Measurements from ENCODE around the gene GUK1.
"Not testable (repeated sequence)": the region's sequence is repeated elsewhere in the genome, so short reads cannot be mapped to it uniquely, and the experiment has no call there.

Gene GUK1

DNA sequence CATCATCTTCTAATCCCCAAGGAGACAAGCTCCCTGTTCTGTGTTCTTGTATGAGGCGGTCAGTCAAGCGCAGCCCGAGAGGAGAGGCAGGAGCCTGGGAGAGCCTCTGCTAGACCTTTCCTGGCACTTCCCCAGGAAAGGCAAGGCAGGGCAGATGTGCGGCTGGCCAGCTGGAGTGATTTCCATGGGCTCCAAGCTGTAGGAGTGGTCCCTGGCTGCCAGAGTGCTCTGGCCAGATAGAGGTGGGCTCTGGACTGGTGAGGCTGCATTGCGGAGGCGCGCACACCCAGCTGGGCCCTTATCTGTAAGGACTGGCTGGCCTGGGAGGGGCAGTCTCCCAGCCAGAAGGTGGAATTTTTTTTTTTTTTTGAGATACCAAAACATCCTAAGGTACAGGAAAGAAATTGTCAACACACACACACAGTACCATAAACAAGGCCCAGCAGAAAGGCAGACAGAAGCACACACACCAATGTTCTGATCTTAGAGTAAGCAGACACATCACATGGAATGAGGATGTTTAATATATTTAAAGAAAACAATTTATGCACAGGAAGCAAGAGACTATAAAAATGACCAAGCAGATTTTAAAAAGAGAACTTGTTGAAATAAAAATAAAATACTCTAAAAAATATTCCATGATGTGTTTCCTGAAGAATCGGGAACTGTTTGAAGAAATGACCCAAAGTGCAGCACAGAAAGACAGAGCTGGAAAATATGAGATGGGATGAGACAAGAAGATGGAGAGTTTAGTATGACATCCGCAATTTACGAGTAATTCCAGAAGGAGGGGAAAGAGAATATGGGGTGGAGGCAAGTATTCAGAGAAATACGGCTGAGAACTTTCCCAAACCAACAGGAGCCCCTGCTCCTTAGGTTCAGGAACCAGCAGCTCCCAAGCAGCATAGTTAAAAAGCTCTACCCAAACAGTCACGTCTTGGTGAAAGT lies 38.9 kb downstream of the GUK1 start:
- no peak for DNase-seq

DNA sequence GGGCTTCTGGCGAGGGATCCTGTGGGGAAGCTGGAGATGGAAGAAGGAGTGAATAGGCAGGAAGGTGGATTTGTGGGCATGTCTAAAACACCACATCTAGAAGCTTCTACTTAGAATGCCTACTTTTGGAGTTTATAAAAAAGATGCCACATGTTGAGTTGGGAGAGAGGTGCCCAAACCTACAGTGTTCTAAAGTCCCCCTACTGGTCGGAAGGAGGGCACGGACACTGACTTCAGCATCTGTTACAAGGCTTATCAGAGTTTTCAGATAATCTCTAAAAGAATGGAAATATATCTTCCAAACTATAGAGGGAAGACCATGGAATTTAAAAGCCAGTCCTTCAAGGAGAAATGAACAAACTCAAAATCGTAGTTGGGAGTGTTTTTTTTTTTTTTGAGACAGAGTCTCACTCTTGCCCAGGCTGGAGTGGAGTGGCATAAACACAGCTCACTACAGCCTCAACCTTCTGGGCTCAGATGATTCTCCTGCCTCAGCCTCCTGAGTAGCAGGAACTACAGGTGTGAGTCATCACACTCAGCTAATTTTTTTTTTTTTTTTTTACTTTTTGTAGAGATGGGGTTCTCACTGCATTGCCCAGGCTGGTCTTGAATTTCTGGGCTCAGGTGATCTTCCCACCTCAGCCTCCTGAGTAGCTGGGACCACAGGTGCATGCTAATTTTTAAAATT lies 40.3 kb downstream of the GUK1 start:
- no peak for DNase-seq

DNA sequence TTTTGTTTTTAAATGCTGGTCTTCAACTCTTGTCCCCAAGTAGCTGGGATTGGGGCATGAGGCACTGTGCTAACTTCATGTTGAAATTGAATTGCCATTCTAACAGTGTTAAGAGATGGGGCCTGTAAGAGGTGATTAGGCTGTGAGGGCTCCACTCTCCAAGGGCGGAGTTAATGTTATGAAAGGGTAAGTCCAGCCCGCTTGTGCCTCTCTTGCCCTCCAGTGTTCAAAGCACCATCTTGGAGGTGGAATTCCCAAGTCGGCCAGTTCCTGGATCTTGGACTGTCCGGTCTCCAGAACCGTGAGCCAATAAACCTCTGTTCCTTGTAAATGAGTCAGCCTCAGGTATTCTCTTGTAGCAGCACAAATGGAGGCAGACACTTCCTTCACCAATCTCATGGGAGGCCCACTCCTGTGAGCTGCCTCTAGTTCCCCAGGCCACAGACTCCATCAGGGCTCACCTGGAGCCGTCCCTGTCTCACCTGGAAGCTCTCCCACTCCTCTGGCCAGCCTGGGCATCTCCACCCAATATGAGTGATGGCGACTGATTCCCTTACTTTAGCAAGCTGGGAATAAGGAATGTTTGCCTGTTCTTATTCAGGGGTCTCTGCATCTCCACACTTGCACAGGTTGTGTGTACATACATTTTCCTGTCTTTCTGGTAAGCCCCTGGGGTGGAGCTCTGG lies 41.0 kb downstream of the GUK1 start:
- no peak for DNase-seq

DNA sequence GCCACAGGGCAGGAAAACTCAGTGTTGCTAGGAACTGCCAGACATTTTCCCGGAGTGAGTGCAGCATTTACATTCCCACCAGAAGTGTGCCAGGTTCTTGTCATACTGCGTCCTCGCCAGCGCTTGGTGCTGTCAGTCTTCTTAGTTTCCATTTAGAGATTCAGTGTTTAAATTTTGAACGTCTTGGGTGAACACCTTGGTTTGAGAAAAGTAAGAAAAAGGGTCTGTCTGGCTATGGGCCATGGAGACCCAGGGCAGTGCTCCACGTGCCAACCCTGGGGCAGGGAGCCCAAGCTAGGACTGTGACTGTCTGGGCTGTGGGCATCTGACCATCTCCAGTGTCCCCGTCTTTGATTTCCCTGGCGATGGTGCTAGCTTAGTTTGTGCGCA lies 41.6 kb downstream of the GUK1 start:
- no peak for DNase-seq

DNA sequence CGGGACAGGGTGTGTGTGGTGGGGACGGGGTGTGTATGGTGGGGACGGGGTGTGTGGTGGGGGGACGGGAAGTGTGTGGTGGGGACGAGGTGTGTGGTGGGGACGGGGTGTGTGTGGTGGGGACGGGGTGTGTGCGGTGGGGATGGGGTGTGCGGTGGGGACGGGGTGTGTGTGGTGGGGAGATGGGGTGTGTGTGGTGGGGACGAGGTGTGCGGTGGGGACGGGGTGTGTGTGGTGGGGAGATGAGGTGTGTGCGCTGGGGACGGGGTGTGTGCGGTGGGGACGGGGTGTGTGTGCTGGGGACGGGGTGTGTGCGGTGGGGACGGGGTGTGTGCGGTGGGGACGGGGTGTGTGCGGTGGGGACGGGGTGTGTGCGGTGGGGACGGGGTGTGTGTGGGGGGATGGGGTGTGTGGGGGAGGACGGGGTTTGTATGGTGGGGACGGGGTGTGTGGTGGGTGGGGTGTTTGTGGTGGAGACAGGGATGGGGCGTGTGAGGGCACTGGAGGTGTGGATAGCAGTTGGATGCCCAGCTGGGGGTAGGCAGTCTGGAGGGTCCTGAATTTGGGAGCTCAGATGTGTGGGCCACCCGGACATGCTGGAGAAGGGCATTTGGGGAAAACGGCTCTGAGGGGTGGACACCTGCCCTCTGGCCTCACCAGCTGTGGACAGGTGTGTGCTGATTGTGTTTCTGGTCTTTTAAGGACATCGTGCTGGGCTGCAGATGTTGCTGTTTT lies 42.4 kb downstream of the GUK1 start:
- no peak for DNase-seq

DNA sequence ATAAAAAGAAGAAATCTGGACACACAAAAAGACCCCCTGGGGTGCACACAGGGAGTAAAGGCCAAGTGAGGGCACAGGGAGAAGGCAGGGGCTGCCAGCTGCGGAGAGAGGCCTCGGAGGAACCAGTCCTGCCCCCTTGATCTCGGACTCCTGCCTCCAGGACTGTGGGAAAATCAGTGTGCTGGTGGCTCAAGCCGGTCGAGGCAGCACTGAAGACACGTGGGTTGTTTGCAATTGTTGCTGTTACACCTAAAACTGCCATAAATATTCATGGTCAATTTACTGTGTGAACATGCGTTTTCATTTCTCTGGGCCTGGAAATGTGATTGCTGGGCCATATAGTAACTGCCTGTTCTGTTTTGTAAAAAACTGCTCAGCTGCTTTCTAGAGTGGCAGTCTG lies 44.1 kb downstream of the GUK1 start:
- DNase-seq, result no peak

DNA sequence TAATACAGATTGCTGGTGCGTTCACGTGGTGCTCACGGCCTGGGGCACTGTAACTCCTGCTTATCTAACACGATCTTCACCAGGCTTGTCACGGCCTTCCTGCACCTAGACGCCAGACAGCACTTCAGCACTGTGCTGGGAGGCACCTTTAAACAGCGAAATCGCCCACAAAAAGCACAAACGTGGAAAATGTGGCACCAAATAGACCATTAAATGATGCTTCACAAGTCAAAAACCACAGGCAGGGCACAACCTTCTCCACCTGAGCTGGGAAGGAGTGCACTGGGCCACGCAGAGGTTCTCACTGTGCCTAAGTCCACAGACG lies 45.5 kb downstream of the GUK1 start:
- DNase-seq, result no peak

DNA sequence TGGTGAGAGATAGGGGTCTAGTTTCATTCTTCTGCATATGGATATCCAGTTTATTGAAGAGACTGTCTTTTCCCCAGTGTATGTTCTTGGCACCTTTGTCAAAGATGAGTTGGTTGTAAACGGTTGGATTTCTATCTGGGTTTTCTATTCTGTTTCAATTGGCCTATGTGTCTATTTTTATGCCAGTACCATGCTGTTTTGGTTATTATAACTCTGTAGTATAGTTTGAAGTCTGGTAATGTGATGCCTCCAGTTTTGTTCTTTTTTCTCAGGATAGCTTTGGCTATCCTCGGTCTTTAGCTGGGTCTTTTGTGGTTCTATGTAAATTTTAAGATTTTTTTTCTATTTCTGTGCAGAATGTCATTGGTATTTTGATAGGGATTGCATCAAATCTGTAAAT lies 48.2 kb downstream of the GUK1 start:
- not testable (repeated sequence) for DNase-seq

DNA sequence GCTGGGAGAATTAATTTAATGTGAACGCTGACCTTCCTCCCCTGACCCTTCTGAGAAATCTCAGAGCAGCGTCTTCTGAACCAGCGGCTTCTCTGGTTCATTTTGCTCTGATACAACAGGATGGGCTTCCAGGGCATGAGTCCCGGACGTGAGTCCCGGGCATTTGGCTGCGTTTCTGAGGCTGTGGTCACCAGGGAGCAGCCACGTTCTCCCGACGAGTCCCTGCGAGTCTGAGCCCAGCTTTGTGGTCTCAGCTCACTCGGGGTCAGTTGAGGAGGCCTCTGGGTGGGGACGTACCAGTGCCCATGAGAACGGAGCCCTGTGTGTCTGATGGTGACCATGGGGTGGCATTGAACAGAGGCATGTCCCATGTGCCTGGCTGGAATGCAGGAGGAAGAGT lies 50.1 kb downstream of the GUK1 start:
- no peak for DNase-seq

DNA sequence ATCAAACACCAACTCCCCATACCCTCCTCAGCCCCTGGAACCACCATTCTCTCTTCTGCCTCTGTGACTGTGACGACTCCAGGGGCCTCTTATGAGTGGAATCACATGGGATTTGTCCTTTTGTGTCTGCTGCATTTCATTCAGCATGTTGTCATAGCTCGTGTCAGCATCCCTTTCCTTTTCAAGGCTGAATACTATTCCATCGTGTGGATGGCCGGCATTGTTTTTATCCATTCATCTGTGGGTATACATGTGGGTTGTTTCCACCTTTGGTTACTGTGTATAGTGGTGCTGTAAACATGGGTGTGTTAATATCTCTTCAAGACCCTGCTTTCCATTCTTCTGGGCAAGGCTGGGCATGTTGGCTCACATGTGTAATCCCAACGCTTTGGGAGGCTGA lies 50.7 kb downstream of the GUK1 start:
- DNase-seq, result no peak

DNA sequence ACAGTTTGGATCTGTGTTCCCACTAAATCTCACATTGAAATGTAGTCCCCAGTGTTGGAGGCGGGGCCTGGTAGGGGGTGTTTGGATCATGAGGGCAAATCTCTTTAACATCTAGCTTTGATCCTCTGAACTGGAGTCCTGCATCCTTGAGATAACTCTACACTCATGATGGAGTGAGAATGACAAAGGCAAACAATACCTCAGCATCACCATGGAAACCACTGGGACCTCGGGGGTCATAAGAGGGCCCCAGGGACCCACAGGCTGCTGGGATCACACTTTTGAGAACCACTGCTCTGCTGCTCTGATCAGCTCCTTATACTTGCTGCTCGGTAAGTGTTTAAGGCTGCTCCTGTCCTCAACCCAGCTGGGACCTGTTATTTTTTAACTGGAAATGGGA lies 54.4 kb downstream of the GUK1 start:
- no peak for DNase-seq

DNA sequence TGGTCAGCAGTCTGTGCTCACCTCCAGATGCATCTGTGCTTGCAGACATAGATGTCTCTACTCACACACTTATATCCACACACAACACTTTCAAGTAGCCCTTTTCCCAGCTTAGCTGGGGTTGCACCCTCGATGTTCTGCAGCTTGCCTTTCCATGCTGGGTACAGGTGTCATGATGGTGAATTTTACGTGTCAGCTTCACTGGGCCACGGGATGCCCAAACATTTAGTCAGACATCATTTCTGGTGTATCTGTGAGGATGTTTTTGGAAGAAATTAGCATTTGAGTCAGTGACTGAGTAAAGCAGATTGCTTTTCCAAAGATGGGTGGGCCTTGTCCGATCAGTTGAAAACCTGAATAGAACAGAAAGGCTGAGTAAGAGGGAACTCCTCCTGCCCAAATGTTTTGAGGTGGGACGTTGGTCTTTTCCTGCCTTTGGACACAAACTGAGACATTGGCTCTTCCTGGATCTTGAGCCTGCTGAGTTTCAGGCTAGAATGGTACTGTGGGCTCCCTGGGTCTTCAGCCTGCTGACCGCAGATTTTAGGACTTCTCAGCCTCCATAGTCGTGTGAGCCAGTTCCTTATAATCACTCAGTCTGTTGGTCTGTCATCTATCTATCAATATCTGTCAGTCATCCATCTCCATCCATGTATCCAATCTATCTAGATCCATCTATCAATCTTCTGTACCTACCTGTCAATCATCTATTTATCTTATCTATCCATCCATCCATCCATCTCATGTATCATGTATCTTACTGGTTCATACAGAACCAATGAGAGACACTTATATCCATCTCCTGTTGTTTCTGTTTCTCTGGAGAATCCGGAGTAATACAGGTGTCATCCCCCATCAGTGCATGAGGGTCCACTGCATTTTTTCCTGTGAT lies 55.1 kb downstream of the GUK1 start:
- DNase-seq, result no peak

DNA sequence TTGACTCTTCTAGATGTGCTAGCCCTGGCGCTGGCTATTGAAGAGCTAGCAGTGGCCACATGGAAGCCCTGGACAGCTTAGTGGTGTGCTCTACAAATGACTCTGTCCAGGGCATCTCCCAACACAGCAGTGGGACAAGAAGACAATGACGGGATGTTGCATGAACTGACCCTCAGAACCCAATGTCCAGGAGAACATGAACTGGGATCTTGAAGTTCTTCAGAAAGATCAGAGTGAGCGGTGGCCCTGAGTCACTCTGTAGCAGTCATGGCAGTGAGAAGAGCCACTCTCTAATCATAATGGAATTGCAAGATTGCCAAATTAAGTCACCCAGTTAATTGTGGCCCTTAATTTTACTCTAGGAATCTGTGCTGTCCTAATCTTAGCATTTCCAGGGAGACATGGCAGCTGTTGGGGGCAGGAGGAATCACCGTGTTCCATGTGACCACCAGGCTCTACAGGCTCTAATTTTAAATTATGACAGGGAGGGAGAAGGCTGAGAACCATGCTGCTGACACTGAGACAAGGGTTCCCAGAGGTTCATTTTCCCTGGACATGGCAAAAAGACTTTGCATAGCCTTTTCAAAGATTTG lies 57.6 kb downstream of the GUK1 start:
- no peak for DNase-seq

All from 8988T (cell line).